GM10266 (cell line): ENCODE results near the gene TMEM121.

Source experiments
- DNase-seq: peaks from one replicate; pipeline ENCODE4 v3.0.0; 2012; ENCODE audit errors: extremely low spot score
- CTCF ChIP-seq: IDR thresholded peaks from 2 replicates; pipeline ENCODE4 v1.5.1; 2012; ENCODE audit warnings: mild to moderate bottlenecking, low read depth; ENCODE audit not compliant: control insufficient read depth, insufficient read depth; ENCODE audit errors: missing control alignments

The TMEM121 gene

DNA sequence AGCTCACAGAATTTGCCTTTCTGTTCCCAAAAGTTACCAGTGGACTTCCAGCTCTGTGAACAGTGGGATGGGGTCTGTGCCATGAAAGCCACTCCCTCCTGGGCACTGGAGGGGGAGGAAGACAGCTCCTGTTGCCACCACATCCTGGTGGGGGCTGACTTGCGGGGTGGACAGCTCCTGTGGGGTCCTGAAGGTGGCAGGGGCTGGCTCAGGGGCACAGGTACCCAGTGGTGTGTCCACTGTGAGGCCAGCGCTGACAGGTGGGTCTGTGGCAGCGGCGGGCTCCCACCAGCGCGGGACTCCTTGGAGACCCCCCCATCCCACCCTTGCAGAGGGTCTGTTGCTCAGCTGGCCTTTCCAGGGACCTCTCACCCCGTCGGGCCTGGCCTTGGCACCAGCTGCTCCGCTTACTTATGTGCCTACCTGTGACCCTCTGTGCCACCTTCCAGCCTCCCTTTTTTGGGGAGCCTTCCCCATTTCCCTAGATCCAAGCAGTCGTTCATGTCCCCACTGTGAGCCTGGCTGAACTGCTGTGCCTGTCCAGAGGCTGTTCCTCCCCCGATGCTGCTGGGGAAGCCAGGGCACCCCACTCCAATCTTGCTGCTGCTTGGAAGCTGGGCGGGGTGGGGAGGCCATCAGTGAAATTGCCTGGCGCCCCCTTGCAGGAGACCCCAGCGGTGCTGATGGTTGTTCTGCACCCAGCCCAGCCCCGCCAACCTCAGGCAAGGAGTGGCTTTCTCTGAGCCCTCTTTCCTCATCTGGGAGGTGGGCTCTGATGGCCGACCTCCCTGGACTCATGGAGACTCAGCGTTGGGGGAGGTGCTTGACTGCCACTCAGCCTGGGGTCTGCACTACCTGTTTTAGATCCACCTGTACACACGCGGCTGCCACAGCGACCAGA lies 33.2 kb upstream of the TMEM121 start:
- TF ChIP-seq CTCF = no peak
- no peak for DNase-seq

DNA sequence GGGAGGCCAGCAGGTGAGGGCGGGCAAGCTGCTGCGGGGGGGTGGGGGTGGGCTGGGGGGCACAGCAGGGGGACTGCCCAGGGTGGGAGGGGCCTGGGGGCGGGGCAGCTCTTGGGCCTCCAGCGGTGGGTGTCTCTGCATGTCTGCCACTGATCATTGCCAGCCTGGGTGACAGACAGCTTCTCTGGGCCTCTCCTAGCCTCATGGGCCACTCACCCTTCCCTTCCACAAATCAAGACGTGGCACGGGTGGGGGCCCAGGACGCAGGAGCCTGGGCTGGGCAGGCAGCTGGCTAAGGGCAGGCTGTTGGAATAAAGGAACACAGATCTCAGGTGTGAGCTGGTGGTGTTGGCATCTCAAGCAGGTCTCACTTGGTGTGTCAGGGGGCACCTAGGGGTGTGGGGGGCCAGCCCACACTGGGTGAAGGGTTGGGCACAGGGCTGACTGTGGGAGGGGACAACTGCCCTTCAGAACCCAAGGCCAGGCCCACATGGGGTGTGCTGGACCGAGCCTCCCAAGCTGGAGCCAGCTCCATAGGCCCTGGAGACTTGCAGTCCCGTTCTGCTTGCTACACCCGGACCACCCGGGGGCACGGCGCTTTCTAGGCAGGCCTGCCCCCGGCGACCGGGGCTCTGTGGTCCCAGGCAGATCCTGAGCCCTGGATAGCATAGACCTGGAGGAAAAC lies 32.3 kb upstream of the TMEM121 start:
- DNase-seq = no peak
- no peak for TF ChIP-seq CTCF

- no peak for TF ChIP-seq CTCF
- DNase-seq = no peak
Observed at GRCh38 chr14:105494606-105494929, 31.8 kb upstream of the TMEM121 start.

- no peak for TF ChIP-seq CTCF
Observed at GRCh38 chr14:105495101-105495989, 31.0 kb upstream of the TMEM121 start.

GRCh38 chr14:105495990-105496830 lies 30.2 kb upstream of the TMEM121 start:
- no peak for DNase-seq
- TF ChIP-seq CTCF = no peak

More at GRCh38 chr14:105495101-105495989, 31.0 kb upstream of the TMEM121 start:
- DNase-seq = no peak

DNA sequence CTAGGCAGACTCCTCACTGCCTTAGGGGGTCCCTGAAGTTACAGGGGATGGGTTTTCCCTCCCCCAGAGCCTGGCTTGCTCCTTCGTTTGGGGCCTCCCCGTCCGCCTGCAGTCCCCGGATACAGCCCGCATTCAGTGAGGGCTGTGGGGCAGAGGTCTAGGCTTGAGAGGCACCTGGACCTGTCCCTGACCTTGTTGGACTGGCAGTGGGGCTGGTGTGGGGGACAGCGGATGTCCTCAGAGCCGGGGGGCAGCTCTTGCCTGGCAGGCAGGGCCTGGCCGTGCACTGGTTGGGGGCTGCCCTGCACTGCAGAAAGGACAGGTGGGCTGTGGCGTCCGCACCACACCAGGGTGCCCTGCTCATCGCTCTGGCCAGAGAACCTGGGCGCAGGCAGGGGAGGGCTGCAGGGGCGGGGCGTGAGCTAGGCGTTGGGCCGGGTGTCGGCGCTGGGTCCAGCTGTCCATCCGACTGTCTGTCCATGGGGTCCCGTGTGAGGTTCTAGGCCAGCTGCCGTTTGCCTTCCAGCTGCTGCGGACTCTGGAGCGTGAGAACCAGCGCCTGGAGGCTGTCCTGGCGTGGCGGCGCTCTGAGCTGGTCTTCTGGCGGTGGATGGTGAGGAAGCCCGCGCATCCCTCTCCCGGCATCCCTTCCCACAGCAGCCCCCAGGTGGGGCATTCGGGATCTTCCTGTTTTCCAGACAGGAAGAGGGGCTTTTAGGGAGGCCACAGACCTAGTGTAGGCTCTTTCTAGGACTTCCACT lies 29.4 kb upstream of the TMEM121 start:
- DNase-seq = no peak
- TF ChIP-seq CTCF = no peak
